ENCODE data around the gene NISCH. TPM values are rescaled to one million over a fixed set of nuclear protein-coding genes. Genes with fewer than 3 reads are reported as not detected.

Gene NISCH
- total and polyA plus RNA-seq, 7 donors: 14.3 to 33.4 (median 23.6) TPM

DNA sequence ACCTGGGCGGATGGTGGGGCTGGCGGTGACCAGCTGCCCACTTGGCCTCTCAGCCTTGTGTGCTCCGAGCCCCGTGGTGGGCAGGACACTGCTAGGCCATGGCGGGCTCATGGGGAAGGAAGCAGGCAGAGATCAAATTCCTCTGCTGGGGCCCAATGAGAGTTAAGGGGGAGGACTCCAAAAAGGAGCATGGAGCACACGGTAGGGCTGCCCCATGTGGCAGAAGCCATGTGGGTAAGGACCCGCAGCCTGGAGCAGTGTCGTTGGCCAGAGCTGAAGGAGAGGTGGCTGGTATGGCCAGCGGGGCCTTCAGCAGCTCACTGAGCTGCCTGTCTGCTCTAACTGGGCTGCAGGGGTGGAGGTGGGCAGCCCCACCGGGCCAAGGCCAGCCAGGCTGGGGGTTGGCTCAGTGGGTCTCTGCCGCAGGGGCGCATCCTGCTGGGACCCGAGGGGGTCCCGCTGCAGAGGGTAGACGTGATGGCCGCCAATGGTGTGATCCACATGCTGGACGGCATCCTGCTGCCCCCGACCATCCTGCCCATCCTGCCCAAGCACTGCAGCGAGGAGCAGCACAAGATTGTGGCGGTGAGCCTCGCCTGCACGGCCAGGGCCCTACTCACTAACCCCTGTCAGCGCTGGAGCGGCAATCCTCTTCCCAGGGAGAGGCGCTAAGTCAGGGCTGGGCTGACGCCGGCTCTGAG is 51.0 kb downstream of the NISCH start:
- no peak overlapping the region for H3K4me3 ChIP-seq
- no peaks in the 10 kb centered on the region for H3K27me3 ChIP-seq (ENCODE audit: insufficient read depth in 3 of 3, low read length in 2 of 3)
- 76 to 81% (median 77%) methylated on average over 25 to 27 of the region's 27 CpGs for WGBS, 3 donors
- no peaks in the 10 kb centered on the region for H3K9me3 ChIP-seq
- H3K36me3 ChIP-seq (ENCODE audit: insufficient read depth in 1 of 2, low read depth in 1 of 2): no peaks in the 10 kb centered on the region
- TF ChIP-seq CTCF (IDR thresholded peaks at IDR 0.05): no peak
- H3K27ac ChIP-seq: no peak overlapping the region
- intact Hi-C loops (cut with DNase I): no loop called here
- ATAC-seq (no peak), DNase-seq (no peak)
- no peaks in the 10 kb centered on the region for H3K4me1 ChIP-seq

GRCh38 chr3:52507359-52507758 is 52.0 kb downstream of the NISCH start:
- H3K9me3 ChIP-seq: no peaks in the 10 kb centered on the region
- WGBS, 3 donors: 72 to 74% (median 73%) methylated on average over 5 of the region's 5 CpGs
- no peaks in the 10 kb centered on the region for H3K4me1 ChIP-seq
- intact Hi-C loops (cut with DNase I): no loop called here
- TF ChIP-seq CTCF (IDR thresholded peaks at IDR 0.05): no peak
- no peak overlapping the region for H3K27ac ChIP-seq
- DNase-seq (no peak), ATAC-seq (no peak)
- H3K27me3 ChIP-seq (ENCODE audit: insufficient read depth in 3 of 3, low read length in 2 of 3): no peaks in the 10 kb centered on the region
- no peaks in the 10 kb centered on the region for H3K36me3 ChIP-seq (ENCODE audit: insufficient read depth in 1 of 2, low read depth in 1 of 2)
- H3K4me3 ChIP-seq: no peak overlapping the region

DNA sequence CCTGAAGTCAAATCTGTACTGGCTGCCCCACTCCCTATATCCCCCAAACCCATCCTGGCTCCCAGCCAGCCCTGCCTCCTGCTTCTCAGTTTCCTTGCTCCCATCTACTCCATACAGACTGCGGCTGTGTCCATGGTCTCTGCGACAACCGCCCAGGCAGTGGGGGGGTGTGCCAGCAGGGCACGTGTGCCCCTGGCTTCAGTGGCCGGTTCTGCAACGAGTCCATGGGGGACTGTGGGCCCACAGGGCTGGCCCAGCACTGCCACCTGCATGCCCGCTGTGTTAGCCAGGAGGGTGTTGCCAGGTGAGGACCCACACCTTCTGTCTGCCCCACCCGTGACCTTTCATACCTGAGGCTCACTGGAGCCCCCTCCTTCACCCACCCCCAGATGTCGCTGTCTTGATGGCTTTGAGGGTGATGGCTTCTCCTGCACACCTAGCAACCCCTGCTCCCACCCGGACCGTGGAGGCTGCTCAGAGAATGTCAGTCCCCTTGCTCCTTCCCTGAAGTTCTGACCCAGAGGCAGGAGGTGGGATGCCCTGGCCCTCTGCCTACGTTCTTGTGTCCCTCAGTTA is 54.4 kb downstream of the NISCH start:
- Histone ChIP-seq H3K4me1 (no peaks in the 10 kb centered on the region), H3K36me3 (ENCODE audit: insufficient read depth in 1 of 2, low read depth in 1 of 2) (no peaks in the 10 kb centered on the region), H3K9me3 (no peaks in the 10 kb centered on the region), H3K27me3 (ENCODE audit: insufficient read depth in 3 of 3, low read length in 2 of 3) (no peaks in the 10 kb centered on the region), H3K4me3 (no peak overlapping the region), H3K27ac (no peak overlapping the region)
- intact Hi-C loops (cut with DNase I): no loop called here
- DNase-seq (no peak), ATAC-seq (no peak)
- WGBS, 3 donors: 58 to 60% (median 58%) methylated on average over 12 of the region's 12 CpGs
- no peak for TF ChIP-seq CTCF (IDR thresholded peaks at IDR 0.05)

DNA sequence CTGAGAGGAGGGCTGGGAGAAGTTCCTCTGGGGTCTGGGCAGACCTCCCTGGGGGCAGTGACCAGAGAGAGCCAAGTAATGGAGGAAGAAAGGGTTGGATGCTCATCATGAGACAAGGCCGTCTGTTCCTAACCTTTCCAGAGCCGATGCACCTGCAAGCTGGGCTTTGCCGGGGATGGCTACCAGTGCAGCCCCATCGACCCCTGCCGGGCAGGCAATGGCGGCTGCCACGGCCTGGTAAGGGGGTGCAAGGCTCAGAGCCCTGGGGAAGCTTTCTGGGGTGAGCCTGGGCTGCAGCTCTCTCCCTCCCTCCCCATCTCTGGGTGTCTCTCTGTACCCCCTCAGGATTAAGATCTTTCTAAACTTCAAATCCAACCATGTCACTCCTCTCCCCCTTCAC is 56.1 kb downstream of the NISCH start:
- no peak overlapping the region for H3K27ac ChIP-seq
- no peaks in the 10 kb centered on the region for H3K4me1 ChIP-seq
- no peak overlapping the region for H3K4me3 ChIP-seq
- no peaks in the 10 kb centered on the region for H3K36me3 ChIP-seq (ENCODE audit: insufficient read depth in 1 of 2, low read depth in 1 of 2)
- no peaks in the 10 kb centered on the region for H3K9me3 ChIP-seq
- DNase-seq: no peak
- intact Hi-C loops (cut with DNase I): no loop called here
- WGBS, 3 donors: 84 to 94% (median 86%) methylated on average over 7 of the region's 7 CpGs
- no peak for TF ChIP-seq CTCF (IDR thresholded peaks at IDR 0.05)
- ATAC-seq: no peak
- no peaks in the 10 kb centered on the region for H3K27me3 ChIP-seq (ENCODE audit: insufficient read depth in 3 of 3, low read length in 2 of 3)

DNA sequence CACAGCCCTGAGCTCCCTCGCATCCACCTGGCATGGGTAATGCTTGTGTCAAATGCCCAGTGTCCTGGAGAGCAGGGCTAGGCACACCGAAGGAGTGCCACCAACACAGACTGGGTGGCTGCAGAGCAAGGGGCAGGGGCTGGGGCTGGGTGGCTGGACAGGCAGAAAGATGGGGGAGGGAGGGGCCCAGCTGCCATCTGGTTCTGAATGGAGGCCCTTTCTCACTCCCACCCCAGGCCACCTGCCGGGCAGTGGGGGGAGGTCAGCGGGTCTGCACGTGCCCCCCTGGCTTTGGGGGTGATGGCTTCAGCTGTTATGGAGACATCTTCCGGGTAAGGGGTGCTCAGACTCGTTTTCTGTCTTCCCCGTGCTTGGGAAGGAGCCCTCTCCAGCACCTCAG is 56.7 kb downstream of the NISCH start:
- no peaks in the 10 kb centered on the region for H3K4me1 ChIP-seq
- no peak for TF ChIP-seq CTCF (IDR thresholded peaks at IDR 0.05)
- ATAC-seq (no peak), DNase-seq (no peak)
- no peaks in the 10 kb centered on the region for H3K36me3 ChIP-seq (ENCODE audit: insufficient read depth in 1 of 2, low read depth in 1 of 2)
- WGBS, 3 donors: 48 to 58% (median 53%) methylated on average over 7 to 8 of the region's 8 CpGs
- intact Hi-C loops (cut with DNase I): no loop called here
- no peak overlapping the region for H3K27ac ChIP-seq
- no peaks in the 10 kb centered on the region for H3K27me3 ChIP-seq (ENCODE audit: insufficient read depth in 3 of 3, low read length in 2 of 3)
- H3K9me3 ChIP-seq: no peaks in the 10 kb centered on the region
- no peak overlapping the region for H3K4me3 ChIP-seq
